HepG2 (cell line): Measurements from ENCODE around the gene ABCA4. TPM values are rescaled to one million over a fixed set of nuclear protein-coding genes. Genes with fewer than 3 reads are reported as not detected.

Experiments
- FOXA3 ChIP-seq: IDR thresholded peaks from 2 replicates; pipeline ENCODE4 v1.6.1; 2016; ENCODE audit warnings: missing genetic modification reagents, missing compliant biosample characterization
- FOXK2 ChIP-seq: fragments of 450-650 bp; IDR thresholded peaks from 2 replicates; pipeline ENCODE4 v1.6.1; 2016
- GPBP1L1 ChIP-seq: sonication (generic); formaldehyde crosslinking; IDR thresholded peaks from 2 replicates; pipeline ENCODE4 v1.5.0; 2020; ENCODE audit warnings: mild to moderate bottlenecking, missing genetic modification reagents
- GPN1 ChIP-seq: sonication (generic); formaldehyde crosslinking; IDR thresholded peaks from 2 replicates; pipeline ENCODE4 v1.5.1; 2020; ENCODE audit warnings: missing genetic modification reagents, borderline replicate concordance
- HOXD1 ChIP-seq: sonication (generic); formaldehyde crosslinking; IDR thresholded peaks from 2 replicates; pipeline ENCODE4 v1.5.0; 2020; ENCODE audit warnings: missing genetic modification reagents
- KAT2B ChIP-seq: fragments of 150-350 bp; IDR thresholded peaks from 2 replicates; pipeline ENCODE4 v1.6.1; 2014; ENCODE audit warnings: low read depth, low read length, borderline replicate concordance
- SIX4 ChIP-seq: sonication (generic); formaldehyde crosslinking; IDR thresholded peaks from 2 replicates; pipeline ENCODE4 v1.4.0; 2020; ENCODE audit warnings: missing genetic modification reagents
- STAT5B ChIP-seq: sonication (generic); formaldehyde crosslinking; IDR thresholded peaks from 2 replicates; pipeline ENCODE4 v1.4.0; 2020; ENCODE audit warnings: missing genetic modification reagents
- YEATS4 ChIP-seq: sonication (generic); formaldehyde crosslinking; IDR thresholded peaks from 2 replicates; pipeline ENCODE4 v1.4.0; 2020; ENCODE audit warnings: missing genetic modification reagents, borderline replicate concordance
- ZBED4 ChIP-seq: sonication (generic); formaldehyde crosslinking; IDR thresholded peaks from 2 replicates; pipeline ENCODE4 v1.4.0; 2020; ENCODE audit warnings: missing genetic modification reagents, borderline replicate concordance
- ZHX1 ChIP-seq: sonication (generic); formaldehyde crosslinking; IDR thresholded peaks from 2 replicates; pipeline ENCODE4 v1.8.1; 2022; ENCODE audit warnings: low read depth, mild to moderate bottlenecking, missing genetic modification reagents
- ZMYM3 ChIP-seq: sonication (generic); formaldehyde crosslinking; IDR thresholded peaks from 2 replicates; pipeline ENCODE4 v1.5.1; 2020; ENCODE audit warnings: mild to moderate bottlenecking, missing genetic modification reagents
- ZNF18 ChIP-seq: sonication (generic); formaldehyde crosslinking; IDR thresholded peaks from 2 replicates; pipeline ENCODE4 v1.8.0; 2022; ENCODE audit warnings: mild to moderate bottlenecking, missing genetic modification reagents; ENCODE audit not compliant: insufficient replicate concordance
- ZNF234 ChIP-seq: sonication (generic); formaldehyde crosslinking; conservative IDR thresholded peaks from 2 replicates; pipeline ENCODE4 v1.5.1; 2020; ENCODE audit warnings: mild to moderate bottlenecking, missing genetic modification reagents
- ZNF317 ChIP-seq: sonication (generic); formaldehyde crosslinking; IDR thresholded peaks from 2 replicates; pipeline ENCODE4 v1.5.0; 2020; ENCODE audit warnings: mild to moderate bottlenecking, missing genetic modification reagents
- ZNF513 ChIP-seq: sonication (generic); formaldehyde crosslinking; conservative IDR thresholded peaks from 2 replicates; pipeline ENCODE4 v1.5.0; 2020; ENCODE audit warnings: missing genetic modification reagents
- ZNF720 ChIP-seq: sonication (generic); formaldehyde crosslinking; IDR thresholded peaks from 2 replicates; pipeline ENCODE4 v1.4.0; 2020; ENCODE audit warnings: missing genetic modification reagents
- polyA plus RNA-seq, 8 experiments: library from polyadenylated mRNA; depleted of rRNA in 3 of 8; stranded (reverse) in 7 of 8; unstranded in 1 of 8; fragments of >200 nt; fragmentation: Illumina TruSeq in 4 of 8; extraction: Trizol in 4 of 8; gene quantifications; 2 replicates each; pipeline versions ENCODE4 v1.2.1 to v1.2.3, GENCODE V29; 2011 to 2016; ENCODE audit warnings: low read depth in 4 of 8, missing spikeins in 1 of 8, mixed read lengths in 1 of 8; ENCODE audit not compliant: insufficient read depth in 1 of 8
- total RNA-seq, 5 experiments: library from RNA; depleted of rRNA; stranded (reverse); fragments of >200 nt; fragmentation: Illumina TruSeq; extraction: Trizol; gene quantifications; 2 replicates each; pipeline ENCODE4 v1.2.3, GENCODE V29; 2016; ENCODE audit warnings: low read depth in 1 of 5

Gene ABCA4
- total and polyA plus RNA-seq, 2 of the 13 experiments (the other 11 are each of a cell fraction or from before 2014, with no cell fraction given) = 0.24 to 0.67 TPM

- TF ChIP-seq ZBED4 = no peak
- TF ChIP-seq YEATS4 (CRISPR knock-in tag) = no peak
- TF ChIP-seq KAT2B = no peak
- TF ChIP-seq GPN1 = no peak
- no peak for TF ChIP-seq FOXK2
- TF ChIP-seq ZNF720 = no peak
- no peak for TF ChIP-seq ZNF234 (CRISPR knock-in tag)
- TF ChIP-seq SIX4 = no peak
- TF ChIP-seq ZNF317 = no peak
- no peak for TF ChIP-seq STAT5B (CRISPR knock-in tag)
- 0 out of 2 replicates have a peak, but pooled peaks have one; percentile 16 for TF ChIP-seq ZMYM3 (CRISPR knock-in tag)
- TF ChIP-seq ZNF513 = no peak
- TF ChIP-seq HOXD1 (CRISPR knock-in tag) = no peak
- TF ChIP-seq FOXA3 = peak; percentile 82
- no peak for TF ChIP-seq ZHX1
- TF ChIP-seq GPBP1L1 (CRISPR knock-in tag) = no peak
- no peak for TF ChIP-seq ZNF18 (CRISPR knock-in tag)
Measured at GRCh38 chr1:94068999-94069918, 51.7 kb downstream of the ABCA4 start (continued).
